Vagina (tissue), 2 donors: ENCODE measurements around the gene TCF4.

Experiments used
- POLR2A ChIP-seq, 2 donors: fragments of 450-650 bp; IDR thresholded peaks; one replicate each; pipeline ENCODE4 v1.6.1; 2017; ENCODE audit warnings: antibody characterized with exemption in 2 of 2, mild to moderate bottlenecking in 2 of 2, moderate library complexity in 2 of 2
- TF ChIP-seq, protein P1 (sequence below), 3 experiments: fragments of 450-650 bp in 2 of 3; fragments of 200-600 bp in 1 of 3; sonication (generic) in 1 of 3; IDR thresholded peaks; one replicate each; pipeline ENCODE4 v1.5.1; 2017 to 2019; ENCODE audit warnings: antibody characterized with exemption in 3 of 3, mild to moderate bottlenecking in 2 of 3, moderate library complexity in 2 of 3

DNA sequence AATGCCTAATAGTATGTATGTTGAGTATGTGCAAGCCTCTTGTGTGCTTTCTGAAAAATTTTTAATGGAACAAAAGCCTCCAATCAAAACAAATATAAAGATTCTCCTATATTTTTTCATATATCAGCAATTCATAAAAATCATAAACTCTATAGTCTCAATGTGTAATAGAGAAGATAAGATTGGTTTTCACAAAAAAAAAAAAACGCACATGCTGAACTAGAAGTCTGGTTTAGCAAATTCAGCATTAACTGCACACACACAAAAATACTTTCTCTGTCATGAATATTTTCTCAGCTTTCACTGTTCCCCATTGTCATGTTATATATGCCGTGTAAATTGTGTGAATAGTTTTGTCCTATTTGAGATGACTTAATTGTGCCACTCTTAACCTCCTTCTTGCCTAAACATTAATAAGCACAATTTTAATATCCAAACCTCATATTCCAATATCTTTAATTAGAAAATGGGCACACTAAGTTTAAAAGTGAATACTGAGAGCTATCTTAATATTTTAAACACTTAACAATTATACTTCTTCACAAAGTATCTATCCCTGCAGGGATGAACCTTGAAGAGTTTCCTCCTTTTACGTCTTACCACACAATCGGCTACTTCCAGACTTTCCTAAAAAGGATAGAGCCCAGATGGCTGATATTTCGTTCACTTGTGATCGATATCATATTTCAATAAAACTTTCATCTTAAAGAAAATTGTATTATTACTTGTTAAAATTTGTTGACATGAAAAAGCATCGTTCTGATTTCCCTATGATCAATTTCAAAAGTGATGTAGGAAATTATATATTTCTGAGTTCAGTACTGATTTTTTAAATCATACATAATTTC is 242.7 kb downstream of the TCF4 start:
- TF ChIP-seq, protein P1, sequence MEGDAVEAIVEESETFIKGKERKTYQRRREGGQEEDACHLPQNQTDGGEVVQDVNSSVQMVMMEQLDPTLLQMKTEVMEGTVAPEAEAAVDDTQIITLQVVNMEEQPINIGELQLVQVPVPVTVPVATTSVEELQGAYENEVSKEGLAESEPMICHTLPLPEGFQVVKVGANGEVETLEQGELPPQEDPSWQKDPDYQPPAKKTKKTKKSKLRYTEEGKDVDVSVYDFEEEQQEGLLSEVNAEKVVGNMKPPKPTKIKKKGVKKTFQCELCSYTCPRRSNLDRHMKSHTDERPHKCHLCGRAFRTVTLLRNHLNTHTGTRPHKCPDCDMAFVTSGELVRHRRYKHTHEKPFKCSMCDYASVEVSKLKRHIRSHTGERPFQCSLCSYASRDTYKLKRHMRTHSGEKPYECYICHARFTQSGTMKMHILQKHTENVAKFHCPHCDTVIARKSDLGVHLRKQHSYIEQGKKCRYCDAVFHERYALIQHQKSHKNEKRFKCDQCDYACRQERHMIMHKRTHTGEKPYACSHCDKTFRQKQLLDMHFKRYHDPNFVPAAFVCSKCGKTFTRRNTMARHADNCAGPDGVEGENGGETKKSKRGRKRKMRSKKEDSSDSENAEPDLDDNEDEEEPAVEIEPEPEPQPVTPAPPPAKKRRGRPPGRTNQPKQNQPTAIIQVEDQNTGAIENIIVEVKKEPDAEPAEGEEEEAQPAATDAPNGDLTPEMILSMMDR (IDR thresholded peaks at IDR 0.05), result no peak
- no peak for TF ChIP-seq POLR2A (IDR thresholded peaks at IDR 0.05)
